ENCODE data around the gene ALOX15B. TPM values are rescaled to one million over a fixed set of nuclear protein-coding genes. Genes with fewer than 3 reads are reported as not detected.

Gene ALOX15B
- total and polyA plus RNA-seq, 9 of the 15 experiments (the other 6 are each of a cell fraction or from before 2014, with no cell fraction given) = 0.04 TPM; not detected in 8

DNA sequence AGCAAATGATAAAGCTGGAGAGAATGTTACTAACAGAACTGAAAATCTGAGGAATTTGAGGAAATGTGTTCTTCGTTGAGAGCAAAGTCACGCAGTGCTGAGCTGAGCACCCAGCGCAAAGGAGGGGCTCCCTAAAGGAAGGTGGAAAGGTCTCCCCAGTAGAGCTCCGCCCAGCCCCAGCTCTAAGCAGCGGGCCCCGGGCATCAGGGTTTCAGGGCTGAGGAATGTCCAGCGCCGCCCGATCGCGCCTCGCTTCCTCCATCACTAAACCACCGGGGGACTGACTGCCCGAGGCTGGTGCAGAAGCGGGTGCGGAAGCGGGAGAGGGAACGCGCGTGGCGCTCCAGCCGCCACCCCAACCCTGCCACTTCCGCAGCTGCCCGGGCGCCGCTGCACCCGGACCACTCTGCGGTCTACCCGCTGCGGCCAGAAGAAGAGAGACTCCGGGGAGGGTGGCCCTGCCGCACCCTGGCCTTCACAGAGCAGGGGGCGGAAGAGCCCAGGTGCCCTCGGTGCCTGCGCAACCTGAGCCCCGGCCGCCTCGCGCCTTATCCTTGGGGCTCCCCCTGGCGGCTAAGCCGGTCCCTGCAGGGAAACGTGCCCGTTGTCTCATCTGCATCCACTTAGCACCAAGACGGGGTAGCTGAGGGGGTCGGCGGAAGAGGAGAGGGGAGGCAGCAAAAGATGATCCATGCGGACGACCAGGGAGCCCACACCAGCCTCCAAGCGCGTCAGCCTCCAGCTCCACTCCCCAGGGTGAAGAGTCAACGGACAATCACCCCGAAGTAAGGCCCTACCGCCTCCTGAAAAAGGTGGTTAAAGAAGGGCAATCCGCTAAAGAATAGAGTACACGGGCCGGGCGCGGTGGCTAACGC is 48.8 kb upstream of the ALOX15B start (continued):
- TF ChIP-seq RBFOX2 (IDR thresholded peaks at IDR 0.05; ENCODE audit: low read depth, low read length) (peak; percentile 65), PHB (CRISPR knock-in tag; IDR thresholded peaks at IDR 0.05) (no peak), FOXA3 (CRISPR knock-in tag; conservative IDR thresholded peaks at IDR 0.05 in 1 of 2, IDR thresholded peaks at IDR 0.05 in 1 of 2) (no peak), PTRF (tag; IDR thresholded peaks at IDR 0.05) (no peak), ZNF280A (IDR thresholded peaks at IDR 0.05; ENCODE audit: low read depth, partially characterized antibody) (no peak), ZNF699 (CRISPR knock-in tag; IDR thresholded peaks at IDR 0.05; ENCODE audit: insufficient replicate concordance) (no peak), KAT2B (IDR thresholded peaks at IDR 0.05; ENCODE audit: low read depth, low read length) (no peak), SMC3 (conservative IDR thresholded peaks at IDR 0.05; ENCODE audit: insufficient read depth, low read depth, low read length) (peak; percentile 63), HDAC2 (IDR thresholded peaks at IDR 0.05) (peak; percentile 22; the same call in 1 of the 2 replicates), HMGN3 (IDR thresholded peaks at IDR 0.05; ENCODE audit: borderline replicate concordance, extremely low read depth, insufficient read length, low read depth, low read length) (peak; percentile 36), HNRNPL (IDR thresholded peaks at IDR 0.05; ENCODE audit: low read depth, low read length) (peak; percentile 63; the same call in 1 of the 2 replicates), ID3 (CRISPR knock-in tag; IDR thresholded peaks at IDR 0.05) (no peak), ID3 (tag; IDR thresholded peaks at IDR 0.05) (0 out of 2 replicates have a peak, but pooled peaks have one; percentile 28), ZFX (CRISPR knock-in tag; IDR thresholded peaks at IDR 0.05) (no peak), FIP1L1 (IDR thresholded peaks at IDR 0.05; ENCODE audit: low read depth, low read length, poor library complexity, severe bottlenecking) (peak; percentile 38)
- TF ChIP-seq, protein P1, sequence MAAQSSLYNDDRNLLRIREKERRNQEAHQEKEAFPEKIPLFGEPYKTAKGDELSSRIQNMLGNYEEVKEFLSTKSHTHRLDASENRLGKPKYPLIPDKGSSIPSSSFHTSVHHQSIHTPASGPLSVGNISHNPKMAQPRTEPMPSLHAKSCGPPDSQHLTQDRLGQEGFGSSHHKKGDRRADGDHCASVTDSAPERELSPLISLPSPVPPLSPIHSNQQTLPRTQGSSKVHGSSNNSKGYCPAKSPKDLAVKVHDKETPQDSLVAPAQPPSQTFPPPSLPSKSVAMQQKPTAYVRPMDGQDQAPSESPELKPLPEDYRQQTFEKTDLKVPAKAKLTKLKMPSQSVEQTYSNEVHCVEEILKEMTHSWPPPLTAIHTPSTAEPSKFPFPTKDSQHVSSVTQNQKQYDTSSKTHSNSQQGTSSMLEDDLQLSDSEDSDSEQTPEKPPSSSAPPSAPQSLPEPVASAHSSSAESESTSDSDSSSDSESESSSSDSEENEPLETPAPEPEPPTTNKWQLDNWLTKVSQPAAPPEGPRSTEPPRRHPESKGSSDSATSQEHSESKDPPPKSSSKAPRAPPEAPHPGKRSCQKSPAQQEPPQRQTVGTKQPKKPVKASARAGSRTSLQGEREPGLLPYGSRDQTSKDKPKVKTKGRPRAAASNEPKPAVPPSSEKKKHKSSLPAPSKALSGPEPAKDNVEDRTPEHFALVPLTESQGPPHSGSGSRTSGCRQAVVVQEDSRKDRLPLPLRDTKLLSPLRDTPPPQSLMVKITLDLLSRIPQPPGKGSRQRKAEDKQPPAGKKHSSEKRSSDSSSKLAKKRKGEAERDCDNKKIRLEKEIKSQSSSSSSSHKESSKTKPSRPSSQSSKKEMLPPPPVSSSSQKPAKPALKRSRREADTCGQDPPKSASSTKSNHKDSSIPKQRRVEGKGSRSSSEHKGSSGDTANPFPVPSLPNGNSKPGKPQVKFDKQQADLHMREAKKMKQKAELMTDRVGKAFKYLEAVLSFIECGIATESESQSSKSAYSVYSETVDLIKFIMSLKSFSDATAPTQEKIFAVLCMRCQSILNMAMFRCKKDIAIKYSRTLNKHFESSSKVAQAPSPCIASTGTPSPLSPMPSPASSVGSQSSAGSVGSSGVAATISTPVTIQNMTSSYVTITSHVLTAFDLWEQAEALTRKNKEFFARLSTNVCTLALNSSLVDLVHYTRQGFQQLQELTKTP (IDR thresholded peaks at IDR 0.05; ENCODE audit: low read depth in 1 of 2, partially characterized antibody in 2 of 2) = no peak
- TF ChIP-seq, protein P2, sequence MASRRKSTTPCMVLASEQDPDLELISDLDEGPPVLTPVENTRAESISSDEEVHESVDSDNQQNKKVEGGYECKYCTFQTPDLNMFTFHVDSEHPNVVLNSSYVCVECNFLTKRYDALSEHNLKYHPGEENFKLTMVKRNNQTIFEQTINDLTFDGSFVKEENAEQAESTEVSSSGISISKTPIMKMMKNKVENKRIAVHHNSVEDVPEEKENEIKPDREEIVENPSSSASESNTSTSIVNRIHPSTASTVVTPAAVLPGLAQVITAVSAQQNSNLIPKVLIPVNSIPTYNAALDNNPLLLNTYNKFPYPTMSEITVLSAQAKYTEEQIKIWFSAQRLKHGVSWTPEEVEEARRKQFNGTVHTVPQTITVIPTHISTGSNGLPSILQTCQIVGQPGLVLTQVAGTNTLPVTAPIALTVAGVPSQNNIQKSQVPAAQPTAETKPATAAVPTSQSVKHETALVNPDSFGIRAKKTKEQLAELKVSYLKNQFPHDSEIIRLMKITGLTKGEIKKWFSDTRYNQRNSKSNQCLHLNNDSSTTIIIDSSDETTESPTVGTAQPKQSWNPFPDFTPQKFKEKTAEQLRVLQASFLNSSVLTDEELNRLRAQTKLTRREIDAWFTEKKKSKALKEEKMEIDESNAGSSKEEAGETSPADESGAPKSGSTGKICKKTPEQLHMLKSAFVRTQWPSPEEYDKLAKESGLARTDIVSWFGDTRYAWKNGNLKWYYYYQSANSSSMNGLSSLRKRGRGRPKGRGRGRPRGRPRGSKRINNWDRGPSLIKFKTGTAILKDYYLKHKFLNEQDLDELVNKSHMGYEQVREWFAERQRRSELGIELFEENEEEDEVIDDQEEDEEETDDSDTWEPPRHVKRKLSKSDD (conservative IDR thresholded peaks at IDR 0.05; ENCODE audit: low read length) = no peak
